ENCODE data around the gene LPCAT4.

LPCAT4 gene

GRCh38 chr15:34334672-34335071 lies 32.3 kb downstream of the LPCAT4 start:
- peak in 1 of 2 donors; percentile 9 for DNase-seq (ENCODE audit: low read depth in 2 of 2)
- peak overlapping the region in 1 of 2 donors; percentile 16 for H3K4me3 ChIP-seq (replicated peaks in 1 of 2; ENCODE audit: low read depth in 2 of 2, low read length in 2 of 2)
- no peak for TF ChIP-seq CTCF (IDR thresholded peaks at IDR 0.05; ENCODE audit: low read depth, low read length)

- no peak for DNase-seq (ENCODE audit: low read depth in 2 of 2)
- H3K4me3 ChIP-seq (replicated peaks in 1 of 2; ENCODE audit: low read depth in 2 of 2, low read length in 2 of 2): no peak overlapping the region
- no peak for TF ChIP-seq CTCF (IDR thresholded peaks at IDR 0.05; ENCODE audit: low read depth, low read length)
These were observed 34.4 kb downstream of the LPCAT4 start for GRCh38 chr15:34332553-34333120.

GRCh38 chr15:34331809-34332208 lies 35.2 kb downstream of the LPCAT4 start:
- DNase-seq (ENCODE audit: low read depth in 2 of 2): no peak
- H3K4me3 ChIP-seq (replicated peaks in 1 of 2; ENCODE audit: low read depth in 2 of 2, low read length in 2 of 2): no peak overlapping the region
- no peak for TF ChIP-seq CTCF (IDR thresholded peaks at IDR 0.05; ENCODE audit: low read depth, low read length)

- no peak overlapping the region for H3K4me3 ChIP-seq (replicated peaks in 1 of 2; ENCODE audit: low read depth in 2 of 2, low read length in 2 of 2)
- no peak for TF ChIP-seq CTCF (IDR thresholded peaks at IDR 0.05; ENCODE audit: low read depth, low read length)
- DNase-seq (ENCODE audit: low read depth in 2 of 2): no peak
These were observed 36.7 kb downstream of the LPCAT4 start for GRCh38 chr15:34330279-34330678.

GRCh38 chr15:34329006-34329405 lies 38.0 kb downstream of the LPCAT4 start:
- no peak for TF ChIP-seq CTCF (IDR thresholded peaks at IDR 0.05; ENCODE audit: low read depth, low read length)
- H3K4me3 ChIP-seq (replicated peaks in 1 of 2; ENCODE audit: low read depth in 2 of 2, low read length in 2 of 2): no peak overlapping the region
- no peak for DNase-seq (ENCODE audit: low read depth in 2 of 2)

GRCh38 chr15:34327906-34328305 lies 39.1 kb downstream of the LPCAT4 start:
- TF ChIP-seq CTCF (IDR thresholded peaks at IDR 0.05; ENCODE audit: low read depth, low read length): no peak
- no peak for DNase-seq (ENCODE audit: low read depth in 2 of 2)
- H3K4me3 ChIP-seq (replicated peaks in 1 of 2; ENCODE audit: low read depth in 2 of 2, low read length in 2 of 2): no peak overlapping the region

- H3K4me3 ChIP-seq (replicated peaks in 1 of 2; ENCODE audit: low read depth in 2 of 2, low read length in 2 of 2): no peak overlapping the region
- DNase-seq (ENCODE audit: low read depth in 2 of 2): no peak
These were observed 41.6 kb downstream of the LPCAT4 start for GRCh38 chr15:34325368-34325767.

More at GRCh38 chr15:34325368-34325767, 41.6 kb downstream of the LPCAT4 start:
- no peak for TF ChIP-seq CTCF (IDR thresholded peaks at IDR 0.05; ENCODE audit: low read depth, low read length)

All from cardiac fibroblast (primary cell).